ENCODE results near the gene P2RX1. TPM values are rescaled to one million over a fixed set of nuclear protein-coding genes. Genes with fewer than 3 reads are reported as not detected.

P2RX1 gene
- total and polyA plus RNA-seq, 2 of the 4 experiments (the other 2 are of a cell fraction) = not detected

- no peak for TF ChIP-seq FOS (IDR thresholded peaks at IDR 0.05; ENCODE audit: low read depth, low read length)
- no peak for TF ChIP-seq USF2 (IDR thresholded peaks at IDR 0.05; ENCODE audit: low read depth, low read length)
- TF ChIP-seq BHLHE40 (IDR thresholded peaks at IDR 0.05; ENCODE audit: low read depth, low read length) = no peak
- no peak for TF ChIP-seq CEBPB (IDR thresholded peaks at IDR 0.05; ENCODE audit: low read depth, low read length)
- no peak for TF ChIP-seq RAD21 (IDR thresholded peaks at IDR 0.05; ENCODE audit: low read length)
- no peak for TF ChIP-seq RFX5 (IDR thresholded peaks at IDR 0.05; ENCODE audit: low read depth, low read length)
- no peak for TF ChIP-seq MAFK (IDR thresholded peaks at IDR 0.05; ENCODE audit: low read depth, low read length)
- TF ChIP-seq CHD1 (IDR thresholded peaks at IDR 0.05; ENCODE audit: low read depth, low read length) = no peak
- TF ChIP-seq RCOR1 (IDR thresholded peaks at IDR 0.05; ENCODE audit: insufficient replicate concordance, low read length) = no peak
- TF ChIP-seq ELK1 (IDR thresholded peaks at IDR 0.05; ENCODE audit: borderline replicate concordance, low read depth, low read length) = no peak
- TF ChIP-seq MXI1 (IDR thresholded peaks at IDR 0.05; ENCODE audit: borderline replicate concordance, low read depth, low read length) = no peak
- TF ChIP-seq MAZ (IDR thresholded peaks at IDR 0.05; ENCODE audit: borderline replicate concordance, low read depth, low read length) = no peak
- no peak for TF ChIP-seq NFE2L2 (IDR thresholded peaks at IDR 0.05; ENCODE audit: low read depth, low read length)
- CTCF ChIA-PET = no interaction called here
- H3K36me3 ChIP-seq (ENCODE audit: control insufficient read depth, insufficient read depth, low read length) = no peaks in the 10 kb centered on the region
- no peak overlapping the region for H2BK15ac ChIP-seq (ENCODE audit: low read depth, low read length)
- H3K4ac ChIP-seq (ENCODE audit: low read depth, low read length) = no peak overlapping the region
- no peak overlapping the region for H2AK9ac ChIP-seq (replicated peaks; ENCODE audit: low read depth, low read length, poor library complexity)
- no peak overlapping the region for H4K8ac ChIP-seq (ENCODE audit: low read depth in 2 of 2, low read length in 2 of 2)
- no peaks in the 10 kb centered on the region for H3K9me1 ChIP-seq (ENCODE audit: insufficient read depth, low read length)
- no TSS peak for BruUV-seq (replicated peaks)
- POLR2A ChIA-PET (ENCODE audit: unreplicated experiment) = no interaction called here
- no peak overlapping the region for H3K14ac ChIP-seq (replicated peaks; ENCODE audit: low read depth, low read length)
- H2AK5ac ChIP-seq (ENCODE audit: low read depth, low read length) = no peak overlapping the region
- H4K5ac ChIP-seq (ENCODE audit: low read depth, low read length) = no peak overlapping the region
- no peak overlapping the region for H2BK20ac ChIP-seq (ENCODE audit: low read depth, low read length)
- peaks cover 1% of the 10 kb centered on the region for H3K4me1 ChIP-seq (ENCODE audit: control insufficient read depth, insufficient read depth, low read length)
- no peak overlapping the region for H4K91ac ChIP-seq (ENCODE audit: insufficient read depth, low read depth, low read length)
- H4K20me1 ChIP-seq (ENCODE audit: insufficient read depth, low read length) = no peaks in the 10 kb centered on the region; the same call in 1 of the 2 replicates
- H2BK120ac ChIP-seq (ENCODE audit: low read depth, low read length) = no peak overlapping the region
- H3K18ac ChIP-seq (ENCODE audit: low read depth, low read length) = no peak overlapping the region
- ATAC-seq (ENCODE audit: low read depth) (no peak), DNase-seq (no peak)
- no peak overlapping the region for H3K4me3 ChIP-seq (ENCODE audit: insufficient read depth, low read depth, low read length)
- no peaks in the 10 kb centered on the region for H3K27me3 ChIP-seq (ENCODE audit: control insufficient read depth, insufficient read depth, low read length)
- no peak overlapping the region for H3K23ac ChIP-seq (ENCODE audit: low read depth, low read length)
- no peaks in the 10 kb centered on the region for H3K9me3 ChIP-seq (ENCODE audit: control insufficient read depth, insufficient read depth, low read length)
- no peak overlapping the region for H3K56ac ChIP-seq (ENCODE audit: extremely low read depth, insufficient read depth, low read length)
- no peaks in the 10 kb centered on the region for H3K79me1 ChIP-seq (ENCODE audit: low read depth in 1 of 2, low read length in 2 of 2)
- no peak overlapping the region for H2BK5ac ChIP-seq (ENCODE audit: low read depth, low read length, poor library complexity, severe bottlenecking)
- 100% methylated on average over 2 of the region's 10 CpGs; no CpG with 5 or more reads in 1 of the 2 experiments for WGBS, 2 experiments (ENCODE audit: extremely low coverage in 2 of 2, insufficient read length in 1 of 2)
- in situ Hi-C loops (cut with MboI; ENCODE audit: low sequenced_read_pairs) (no loop called here), dilution Hi-C loops (cut with HindIII; ENCODE audit: low sequenced_read_pairs, unreplicated experiment) (no loop called here), intact Hi-C loops (cut with micrococcal nuclease) (no loop called here)
- H2AFZ ChIP-seq (replicated peaks; ENCODE audit: low read length, poor library complexity) = no peak overlapping the region
- H3K9ac ChIP-seq (ENCODE audit: low read depth, low read length) = no peak overlapping the region
- no peak overlapping the region for H3K4me2 ChIP-seq (ENCODE audit: low read depth, low read length)
- H3K27ac ChIP-seq (ENCODE audit: insufficient read depth, low read length) = no peak overlapping the region
These were observed 37.8 kb upstream of the P2RX1 start for GRCh38 chr17:3954086-3954485.
